RWPE2 (cell line): Measurements from ENCODE around the gene ELFN1.

Experiments used
- ATAC-seq: fragments of 200-7000 bp; cut with Tn5 transposase; 3 replicates; pipeline ENCODE4 v1.9.1; 2021; ENCODE audit warnings: low read depth
- DNase-seq: peaks from one replicate; pipeline ENCODE4 v3.0.0-alpha.2; 2020; ENCODE audit warnings: low spot score
- H3K27ac ChIP-seq: fragments of 450-650 bp; 2 replicates; pipeline ENCODE4 v1.5.1; 2017; ENCODE audit warnings: mild to moderate bottlenecking; ENCODE audit not compliant: poor library complexity, severe bottlenecking
- H3K27me3 ChIP-seq: fragments of 250-450 bp; sonication (Bioruptor Pico); 2 replicates; pipeline ENCODE4 v1.5.1; 2021; ENCODE audit warnings: mild to moderate bottlenecking, moderate library complexity; ENCODE audit not compliant: insufficient read depth, poor library complexity, severe bottlenecking
- H3K36me3 ChIP-seq: fragments of 250-450 bp; sonication (Bioruptor Pico); 2 replicates; pipeline ENCODE4 v1.5.1; 2020; ENCODE audit warnings: low read depth, mild to moderate bottlenecking, moderate library complexity
- H3K4me1 ChIP-seq: fragments of 250-450 bp; sonication (Bioruptor Pico); 2 replicates; pipeline ENCODE4 v1.5.1; 2021; ENCODE audit warnings: mild to moderate bottlenecking, moderate library complexity; ENCODE audit not compliant: insufficient read depth, poor library complexity, severe bottlenecking
- H3K4me3 ChIP-seq: fragments of 250-450 bp; sonication (Bioruptor Pico); 2 replicates; pipeline ENCODE4 v1.5.1; 2021; ENCODE audit warnings: mild to moderate bottlenecking, moderate library complexity; ENCODE audit not compliant: severe bottlenecking
- H3K9me3 ChIP-seq: fragments of 250-450 bp; sonication (Bioruptor Pico); 2 replicates; pipeline ENCODE4 v1.5.1; 2021; ENCODE audit warnings: mild to moderate bottlenecking, moderate library complexity; ENCODE audit not compliant: severe bottlenecking
- TF ChIP-seq, protein P1 (sequence below): fragments of 450-650 bp; IDR thresholded peaks from one replicate; pipeline ENCODE4 v1.5.1; 2017; ENCODE audit warnings: mild to moderate bottlenecking, moderate library complexity; ENCODE audit not compliant: poor library complexity, severe bottlenecking

The ELFN1 gene

DNA sequence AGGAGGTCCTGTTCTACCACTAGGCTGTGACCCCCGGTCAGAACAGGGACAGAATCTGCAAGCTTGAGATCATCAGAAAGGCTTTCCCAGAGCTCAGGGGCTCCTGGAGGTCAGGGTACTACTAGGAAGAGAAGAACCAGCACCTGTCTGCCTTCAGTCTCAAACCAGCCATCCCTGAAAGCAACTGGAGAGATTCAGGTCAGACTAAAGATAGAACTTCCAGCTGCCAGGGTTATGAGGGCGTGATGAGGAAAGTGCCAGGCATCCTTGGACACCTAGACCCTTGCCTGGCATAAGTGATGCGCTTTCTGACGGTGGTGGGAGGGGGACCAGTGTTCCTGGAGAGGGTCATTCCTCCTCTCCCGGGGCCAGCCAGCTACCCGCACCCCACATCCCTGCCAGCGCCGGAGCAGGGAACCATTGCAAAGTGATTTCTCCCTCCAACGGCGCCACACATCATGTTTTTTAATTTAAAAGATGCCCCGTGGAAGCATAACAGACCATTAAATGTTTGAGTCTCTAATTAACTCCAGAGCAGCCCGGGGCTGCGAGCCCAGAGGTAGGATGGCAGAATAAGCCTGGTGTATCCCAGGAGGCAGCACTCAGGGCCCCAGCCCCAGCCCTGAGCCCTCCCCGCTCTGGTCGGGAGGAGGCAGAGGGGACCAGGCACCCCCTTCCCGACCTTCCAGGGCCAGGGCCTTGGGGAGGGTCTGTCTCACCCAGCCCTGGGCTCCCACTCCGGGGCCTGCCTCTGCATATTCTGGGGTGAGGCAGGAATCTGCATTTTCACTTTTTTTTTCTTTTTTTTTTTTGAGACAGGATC lies 64.0 kb downstream of the ELFN1 start:
- Histone ChIP-seq H3K36me3 (no peaks in the 10 kb centered on the region), H3K4me3 (no peak overlapping the region), H3K27me3 (peaks cover 4% of the 10 kb centered on the region), H3K4me1 (no peaks in the 10 kb centered on the region), H3K9me3 (peaks cover 3% of the 10 kb centered on the region), H3K27ac (no peak overlapping the region)
- no peak for DNase-seq
- TF ChIP-seq, protein P1, sequence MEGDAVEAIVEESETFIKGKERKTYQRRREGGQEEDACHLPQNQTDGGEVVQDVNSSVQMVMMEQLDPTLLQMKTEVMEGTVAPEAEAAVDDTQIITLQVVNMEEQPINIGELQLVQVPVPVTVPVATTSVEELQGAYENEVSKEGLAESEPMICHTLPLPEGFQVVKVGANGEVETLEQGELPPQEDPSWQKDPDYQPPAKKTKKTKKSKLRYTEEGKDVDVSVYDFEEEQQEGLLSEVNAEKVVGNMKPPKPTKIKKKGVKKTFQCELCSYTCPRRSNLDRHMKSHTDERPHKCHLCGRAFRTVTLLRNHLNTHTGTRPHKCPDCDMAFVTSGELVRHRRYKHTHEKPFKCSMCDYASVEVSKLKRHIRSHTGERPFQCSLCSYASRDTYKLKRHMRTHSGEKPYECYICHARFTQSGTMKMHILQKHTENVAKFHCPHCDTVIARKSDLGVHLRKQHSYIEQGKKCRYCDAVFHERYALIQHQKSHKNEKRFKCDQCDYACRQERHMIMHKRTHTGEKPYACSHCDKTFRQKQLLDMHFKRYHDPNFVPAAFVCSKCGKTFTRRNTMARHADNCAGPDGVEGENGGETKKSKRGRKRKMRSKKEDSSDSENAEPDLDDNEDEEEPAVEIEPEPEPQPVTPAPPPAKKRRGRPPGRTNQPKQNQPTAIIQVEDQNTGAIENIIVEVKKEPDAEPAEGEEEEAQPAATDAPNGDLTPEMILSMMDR: no peak
- no peak for ATAC-seq

DNA sequence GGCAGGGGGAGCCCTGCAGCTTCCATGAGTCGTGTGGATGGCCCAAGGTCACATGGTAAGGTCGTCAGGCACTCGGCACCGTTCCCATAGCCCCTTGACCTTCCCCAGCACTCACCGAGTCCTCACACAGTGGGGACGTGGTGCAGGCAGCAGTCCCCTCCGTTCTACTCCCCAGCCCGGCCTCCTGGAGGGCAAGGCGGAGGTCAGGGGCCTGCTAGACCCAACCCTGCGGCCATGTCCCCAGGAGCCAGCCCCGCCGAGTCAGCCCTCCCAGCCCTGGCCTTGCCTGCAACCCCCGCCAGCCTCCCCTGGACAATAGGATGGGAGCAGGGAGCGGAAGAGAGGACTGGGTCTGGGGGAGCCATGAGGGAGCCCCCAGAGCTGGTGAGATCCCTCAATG lies 65.2 kb downstream of the ELFN1 start:
- H3K4me3 ChIP-seq: no peak overlapping the region
- H3K27me3 ChIP-seq: peaks cover 4% of the 10 kb centered on the region
- TF ChIP-seq, protein P1: no peak
- no peaks in the 10 kb centered on the region for H3K9me3 ChIP-seq
- no peaks in the 10 kb centered on the region for H3K36me3 ChIP-seq
- DNase-seq: no peak
- no peaks in the 10 kb centered on the region for H3K4me1 ChIP-seq
- no peak overlapping the region for H3K27ac ChIP-seq
- ATAC-seq: no peak

DNA sequence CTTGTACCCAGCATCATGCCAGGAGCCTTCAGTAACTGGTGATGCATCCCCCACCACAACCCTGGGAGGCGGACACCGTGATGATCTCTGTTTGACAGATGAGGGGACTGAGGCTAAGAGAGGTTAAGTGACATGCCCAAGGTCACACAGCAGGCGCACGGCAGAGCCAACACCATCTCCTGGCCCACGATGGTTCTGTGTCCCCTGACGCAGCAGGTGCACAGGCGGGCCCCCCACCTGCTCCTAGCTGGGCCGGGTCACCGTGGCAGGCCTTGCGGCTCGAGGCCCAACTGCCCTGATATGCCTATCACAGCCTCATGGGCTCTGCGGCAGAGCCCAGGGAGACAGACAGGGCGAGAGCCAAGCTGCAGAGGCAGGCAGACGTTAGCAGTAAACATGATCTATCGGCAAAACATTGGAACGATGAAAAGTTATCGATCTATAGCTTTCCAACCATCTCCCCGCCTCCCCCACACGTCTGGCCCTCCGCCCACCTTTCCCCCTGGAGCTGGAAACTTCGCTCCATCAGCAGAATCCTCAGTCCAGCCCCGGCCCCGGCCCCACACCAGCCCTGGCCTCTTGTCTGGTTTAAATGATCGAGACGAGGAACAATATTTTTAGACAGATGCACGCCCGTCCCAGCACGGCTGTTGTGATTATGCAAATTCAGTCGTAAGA lies 65.9 kb downstream of the ELFN1 start:
- H3K27me3 ChIP-seq: peaks cover 4% of the 10 kb centered on the region

GRCh38 chr7:1736484-1736817 lies 66.4 kb downstream of the ELFN1 start:
- no peaks in the 10 kb centered on the region for H3K9me3 ChIP-seq
- H3K4me3 ChIP-seq: no peak overlapping the region
- DNase-seq: no peak
- H3K36me3 ChIP-seq: no peaks in the 10 kb centered on the region
- TF ChIP-seq, protein P1: no peak
- H3K27me3 ChIP-seq: no peaks in the 10 kb centered on the region
- H3K4me1 ChIP-seq: no peaks in the 10 kb centered on the region
- H3K27ac ChIP-seq: no peak overlapping the region
- ATAC-seq: no peak

More for the DNA sequence above, 65.9 kb downstream of the ELFN1 start:
- Histone ChIP-seq H3K4me3 (no peak overlapping the region), H3K9me3 (no peaks in the 10 kb centered on the region), H3K36me3 (no peaks in the 10 kb centered on the region), H3K4me1 (no peaks in the 10 kb centered on the region), H3K27ac (no peak overlapping the region)
- TF ChIP-seq, protein P1: no peak
- DNase-seq (no peak), ATAC-seq (no peak)

GRCh38 chr7:1736830-1737229 lies 66.8 kb downstream of the ELFN1 start:
- no peaks in the 10 kb centered on the region for H3K36me3 ChIP-seq
- no peak for DNase-seq
- no peaks in the 10 kb centered on the region for H3K9me3 ChIP-seq
- no peaks in the 10 kb centered on the region for H3K27me3 ChIP-seq
- H3K4me1 ChIP-seq: no peaks in the 10 kb centered on the region
- H3K27ac ChIP-seq: no peak overlapping the region
- ATAC-seq: no peak
- TF ChIP-seq, protein P1: no peak
- H3K4me3 ChIP-seq: no peak overlapping the region
